ENCODE data around the gene C9.
"Not testable (repeated sequence)": the region's sequence is repeated elsewhere in the genome, so short reads cannot be mapped to it uniquely, and the experiment has no call there.

Gene C9

GRCh38 chr5:39266442-39266841 lies 97.9 kb downstream of the C9 start:
- DNase-seq (ENCODE audit: low spot score) (peak; percentile 25), FAIRE-seq (no peak)

GRCh38 chr5:39264528-39264927 lies 99.8 kb downstream of the C9 start:
- DNase-seq (ENCODE audit: low spot score) (no peak), FAIRE-seq (no peak)

GRCh38 chr5:39262981-39263380 lies 101.3 kb downstream of the C9 start:
- no peak for FAIRE-seq

GRCh38 chr5:39260095-39260494 lies 104.2 kb downstream of the C9 start:
- FAIRE-seq (no peak), DNase-seq (ENCODE audit: low spot score) (no peak)

More at GRCh38 chr5:39262981-39263380, 101.3 kb downstream of the C9 start:
- no peak for DNase-seq (ENCODE audit: low spot score)

GRCh38 chr5:39257554-39257953 lies 106.7 kb downstream of the C9 start:
- DNase-seq (ENCODE audit: low spot score) (no peak), FAIRE-seq (no peak)

- DNase-seq (ENCODE audit: low spot score) (peak; percentile 69), FAIRE-seq (peak; percentile 37)
These were observed 107.6 kb downstream of the C9 start for GRCh38 chr5:39256477-39257235.

GRCh38 chr5:39255406-39255805 lies 108.9 kb downstream of the C9 start:
- FAIRE-seq (no peak), DNase-seq (ENCODE audit: low spot score) (no peak)

- DNase-seq (ENCODE audit: low spot score) (no peak), FAIRE-seq (no peak)
These were observed 109.6 kb downstream of the C9 start for GRCh38 chr5:39254671-39255070.

GRCh38 chr5:39253196-39253595 lies 111.1 kb downstream of the C9 start:
- no peak for FAIRE-seq

GRCh38 chr5:39249564-39250274 lies 114.6 kb downstream of the C9 start:
- FAIRE-seq (no peak), DNase-seq (ENCODE audit: low spot score) (no peak)

More at GRCh38 chr5:39253196-39253595, 111.1 kb downstream of the C9 start:
- DNase-seq (ENCODE audit: low spot score), result no peak

GRCh38 chr5:39249069-39249468 lies 115.2 kb downstream of the C9 start:
- FAIRE-seq (no peak), DNase-seq (ENCODE audit: low spot score) (no peak)

- DNase-seq (ENCODE audit: low spot score), result no peak
- peak; percentile 40 for FAIRE-seq
These were observed 123.5 kb downstream of the C9 start for GRCh38 chr5:39240750-39241149.

GRCh38 chr5:39238366-39239105 lies 125.8 kb downstream of the C9 start:
- DNase-seq (ENCODE audit: low spot score), result no peak
- no peak for FAIRE-seq

GRCh38 chr5:39236718-39237117 lies 127.6 kb downstream of the C9 start:
- FAIRE-seq, result no peak
- DNase-seq (ENCODE audit: low spot score), result no peak

GRCh38 chr5:39235648-39236047 lies 128.6 kb downstream of the C9 start:
- FAIRE-seq (no peak), DNase-seq (ENCODE audit: low spot score) (no peak)

- DNase-seq (ENCODE audit: low spot score); FAIRE-seq: not testable (repeated sequence)
These were observed 129.8 kb downstream of the C9 start for GRCh38 chr5:39234494-39234893.
